GM12878 (cell line): ENCODE measurements around the gene TECTB. TPM values are rescaled to one million over a fixed set of nuclear protein-coding genes. Genes with fewer than 3 reads are reported as not detected.

Source experiments
- ATAC-seq: fragments of 200-7000 bp; cut with Tn5 transposase; 3 replicates; pipeline ENCODE4 v1.9.1; 2020; ENCODE audit warnings: mild to moderate bottlenecking, moderate library complexity
- BruUV-seq: library from RNA; stranded (reverse); fragments of 400-500 nt; replicated peaks from 2 replicates; lab custom pipeline; 2021; lab: Mats Ljungman, UMichigan
- CTCF ChIA-PET: fragments of 300-600 bp; sonication (Branson Sonifier 250); formaldehyde crosslinking; extraction: SDS; loops from one replicate; lab custom pipeline; 2021; ENCODE audit warnings: inconsistent platforms; lab: Yijun Ruan, JAX
- POLR2A ChIA-PET: fragments of 350-600 bp; formaldehyde crosslinking; extraction: SDS; loops from one replicate; lab custom pipeline; 2021; ENCODE audit warnings: inconsistent platforms; lab: Charles Lee
- RAD21 ChIA-PET: fragments of 300-600 bp; sonication (Branson Sonifier 250); formaldehyde crosslinking; loops from one replicate; lab custom pipeline; 2023; ENCODE audit warnings: antibody characterized with exemption; ENCODE audit not compliant: unreplicated experiment; lab: Charles Lee
- SMC1A ChIA-PET: fragments of 300-600 bp; sonication (Branson Sonifier 250); formaldehyde crosslinking; loops from one replicate; lab custom pipeline; 2023; ENCODE audit not compliant: unreplicated experiment, uncharacterized antibody; lab: Charles Lee
- DNase-seq: peaks from one replicate; pipeline ENCODE4 v3.0.0-alpha.2; 2011; ENCODE audit warnings: low read depth, low spot score
- FAIRE-seq: peaks from 3 replicates; lab custom pipeline; 2011; peaks lifted over from hg19 to GRCh38; lab: Jason Lieb, UNC
- H2AFZ ChIP-seq: 2 replicates; pipeline ENCODE4 v1.6.0; 2011; ENCODE audit warnings: low read depth, low read length, control low read depth; ENCODE audit not compliant: control insufficient read depth
- H3K27ac ChIP-seq: 2 replicates; pipeline ENCODE4 v1.5.1; 2011; ENCODE audit warnings: control low read depth; ENCODE audit not compliant: control insufficient read depth, insufficient read depth
- H3K27me3 ChIP-seq, 2 experiments: replicated peaks in 1 of 2; 2 replicates each; pipeline versions ENCODE4 v1.6.0 to v1.6.1; 2011; ENCODE audit warnings: low read length in 1 of 2; ENCODE audit not compliant: control insufficient read depth in 2 of 2, insufficient read depth in 2 of 2
- H3K36me3 ChIP-seq, 2 experiments: 2 replicates each; pipeline ENCODE4 v1.5.1; 2011; ENCODE audit warnings: low read length in 1 of 2; ENCODE audit not compliant: control insufficient read depth in 2 of 2, insufficient read depth in 2 of 2
- H3K4me1 ChIP-seq: 2 replicates; pipeline ENCODE4 v1.6.1; 2011; ENCODE audit warnings: mild to moderate bottlenecking, low read length, moderate library complexity, mixed read lengths; ENCODE audit not compliant: control insufficient read depth, insufficient read depth
- H3K4me2 ChIP-seq: 2 replicates; pipeline ENCODE4 v1.6.0; 2011; ENCODE audit warnings: control low read depth; ENCODE audit not compliant: control insufficient read depth, insufficient read depth
- H3K4me3 ChIP-seq: fragments of 200-600 bp; sonication (generic); 2 replicates; pipeline ENCODE4 v1.5.1; 2016
- H3K79me2 ChIP-seq: 2 replicates; pipeline ENCODE4 v1.6.0; 2011; ENCODE audit warnings: low read length; ENCODE audit not compliant: control insufficient read depth, insufficient read depth
- H3K9ac ChIP-seq: 2 replicates; pipeline ENCODE4 v1.8.0; 2011; ENCODE audit warnings: low read length, control low read depth, mixed read lengths; ENCODE audit not compliant: control insufficient read depth, insufficient read depth
- H3K9me3 ChIP-seq: replicated peaks from 3 replicates; pipeline ENCODE4 v1.5.1; 2011; ENCODE audit warnings: mild to moderate bottlenecking, low read length; ENCODE audit not compliant: control insufficient read depth, insufficient read depth
- H4K20me1 ChIP-seq: 2 replicates; pipeline ENCODE4 v1.6.0; 2011; ENCODE audit not compliant: control insufficient read depth, insufficient read depth
- ATF7 ChIP-seq: fragments of 450-650 bp; IDR thresholded peaks from 2 replicates; pipeline ENCODE4 v1.6.1; 2016; ENCODE audit warnings: low read depth, mild to moderate bottlenecking
- CHD4 ChIP-seq: fragments of 200-600 bp; sonication (generic); IDR thresholded peaks from 2 replicates; pipeline ENCODE4 v1.6.1; 2016; ENCODE audit warnings: mild to moderate bottlenecking
- E2F4 ChIP-seq: IDR thresholded peaks from 2 replicates; pipeline ENCODE4 v1.6.1; 2012; ENCODE audit warnings: low read depth, low read length, improper control_type of control experiment
- ESRRA ChIP-seq: IDR thresholded peaks from 2 replicates; pipeline ENCODE4 v1.6.1; 2012; ENCODE audit warnings: mild to moderate bottlenecking, low read length, improper control_type of control experiment
- ETV6 ChIP-seq, 2 experiments: fragments of 450-650 bp in 1 of 2; IDR thresholded peaks in 1 of 2; conservative IDR thresholded peaks in 1 of 2; 2 replicates each; pipeline ENCODE4 v1.6.1; 2014; ENCODE audit warnings: antibody characterized with exemption in 1 of 2, borderline replicate concordance in 1 of 2, low read depth in 1 of 2, mild to moderate bottlenecking in 1 of 2, moderate library complexity in 1 of 2
- HDAC2 ChIP-seq: fragments of 200-600 bp; sonication (generic); IDR thresholded peaks from 2 replicates; pipeline ENCODE4 v1.6.1; 2017
- MEF2B ChIP-seq: fragments of 450-650 bp; IDR thresholded peaks from 2 replicates; pipeline ENCODE4 v1.6.1; 2018; ENCODE audit warnings: mild to moderate bottlenecking, moderate library complexity; ENCODE audit not compliant: partially characterized antibody, poor library complexity, severe bottlenecking
- MXI1 ChIP-seq: fragments of 150-350 bp; IDR thresholded peaks from 2 replicates; pipeline ENCODE4 v1.6.1; 2011; ENCODE audit warnings: low read depth, mild to moderate bottlenecking, inconsistent platforms, low read length, improper control_type of control experiment
- MYB ChIP-seq: fragments of 150-350 bp; IDR thresholded peaks from 2 replicates; pipeline ENCODE4 v1.6.1; 2014; ENCODE audit warnings: mild to moderate bottlenecking, low read depth, low read length, borderline replicate concordance
- RUNX3 ChIP-seq: IDR thresholded peaks from 2 replicates; pipeline ENCODE4 v1.6.1; 2012; ENCODE audit warnings: low read length, inconsistent platforms
- SMAD5 ChIP-seq: IDR thresholded peaks from 2 replicates; pipeline ENCODE4 v1.6.1; 2016; ENCODE audit warnings: antibody characterized with exemption, low read depth
- STAT1 ChIP-seq: fragments of 450-650 bp; conservative IDR thresholded peaks from 2 replicates; pipeline ENCODE4 v1.6.1; 2014; ENCODE audit warnings: antibody characterized with exemption, mild to moderate bottlenecking
- WRNIP1 ChIP-seq: IDR thresholded peaks from 2 replicates; pipeline ENCODE4 v1.6.1; 2011; ENCODE audit warnings: low read depth, low read length, improper control_type of control experiment, borderline replicate concordance
- ZBTB33 ChIP-seq: fragments of 450-650 bp; IDR thresholded peaks from 2 replicates; pipeline ENCODE4 v1.6.1; 2017; ENCODE audit warnings: mild to moderate bottlenecking
- ZNF592 ChIP-seq: fragments of 450-650 bp; IDR thresholded peaks from 2 replicates; pipeline ENCODE4 v1.6.1; 2017; ENCODE audit warnings: mild to moderate bottlenecking, moderate library complexity
- in situ Hi-C: fragments of 300-500 bp; cut with MboI; formaldehyde crosslinking; loops from 9 replicates; pipeline ENCODE4 v1.14.3; 2018; ENCODE audit warnings: mixed read lengths
- intact Hi-C: fragments of 100-400 bp; cut with micrococcal nuclease; formaldehyde crosslinking; loops from one replicate; pipeline ENCODE4 v1.14.2; 2022; ENCODE audit not compliant: unreplicated experiment
- polyA plus RNA-seq, 11 experiments: library from polyadenylated mRNA; depleted of rRNA in 4 of 11; unstranded in 6 of 11; stranded (reverse) in 5 of 11; fragments of >200 nt; fragmentation: Nextera tagmentation in 4 of 11; fragmentation: Illumina TruSeq in 1 of 11; extraction: Ambion mirVana in 4 of 11; extraction: Trizol in 1 of 11; gene quantifications; 1 replicate in 1 of 11; 2 replicates in 10 of 11; pipeline versions ENCODE4 v1.2.1 to v1.2.3, GENCODE V29; 2011 to 2016; ENCODE audit warnings: inconsistent platforms in 2 of 11, missing spikeins in 2 of 11, low read depth in 1 of 11
- total RNA-seq, 4 experiments: library from RNA; depleted of rRNA in 3 of 4; stranded (reverse); fragments of >200 nt in 3 of 4; fragmentation: Illumina TruSeq in 1 of 4; extraction: Trizol in 1 of 4; gene quantifications; 2 replicates each; pipeline versions ENCODE4 v1.2.1 to v1.2.3, GENCODE V29; 2013 to 2021

TECTB gene
- total and polyA plus RNA-seq, 10 of the 15 experiments (the other 5 are each of a cell fraction or from before 2014, with no cell fraction given), result not detected

GRCh38 chr10:112259688-112260087, 23.5 kb upstream of the TECTB start:
- Histone ChIP-seq H3K27me3 (no peaks in the 10 kb centered on the region), H3K4me3 (no peak overlapping the region), H3K79me2 (no peaks in the 10 kb centered on the region), H3K4me2 (no peak overlapping the region), H3K27ac (no peak overlapping the region), H3K9ac (no peak overlapping the region), H4K20me1 (no peaks in the 10 kb centered on the region), H3K4me1 (no peaks in the 10 kb centered on the region), H2AFZ (no peak overlapping the region), H3K36me3 (no peaks in the 10 kb centered on the region), H3K9me3 (no peaks in the 10 kb centered on the region)
- ChIA-PET SMC1A (no interaction called here), POLR2A (no interaction called here), RAD21 (no interaction called here), CTCF (no interaction called here)
- no peak for ATAC-seq
- in situ Hi-C loops (no loop called here), intact Hi-C loops (no loop called here)
- DNase-seq, result no peak
- FAIRE-seq, result no peak
- BruUV-seq, result no TSS peak
- TF ChIP-seq ETV6 (conservative IDR thresholded peaks at IDR 0.05 in 1 of 2, IDR thresholded peaks at IDR 0.05 in 1 of 2; ENCODE audit: borderline replicate concordance in 1 of 2, low read depth in 1 of 2), result no peak
- no peak for TF ChIP-seq ATF7
- no peak for TF ChIP-seq MYB
- TF ChIP-seq RUNX3, result no peak
- no peak for TF ChIP-seq ZBTB33
- TF ChIP-seq HDAC2, result no peak
- TF ChIP-seq SMAD5, result no peak
- no peak for TF ChIP-seq ESRRA
- no peak for TF ChIP-seq CHD4
- no peak for TF ChIP-seq STAT1
- no peak for TF ChIP-seq WRNIP1
- TF ChIP-seq MXI1, result no peak
- no peak for TF ChIP-seq E2F4
- TF ChIP-seq MEF2B, result no peak
- TF ChIP-seq ZNF592, result no peak
